ENCODE results near the gene USP22.

USP22 gene

GRCh38 chr17:21007646-21008045 lies 35.2 kb downstream of the USP22 start:
- intact Hi-C loops (cut with DNase I; ENCODE audit: low total_unique reads): no loop called here
- H3K27ac ChIP-seq: no peak overlapping the region
- no peak for TF ChIP-seq CTCF (IDR thresholded peaks at IDR 0.05)
- DNase-seq: peak in 1 of 2 donors; percentile 20
- no peak overlapping the region for H3K4me3 ChIP-seq
- H3K36me3 ChIP-seq: peaks cover 93 to 100% (median 100%) of the 10 kb centered on the region in 3 donors
- peaks cover 0 to under 1% (median 0%) of the 10 kb centered on the region in 4 donors for H3K4me1 ChIP-seq
- H3K27me3 ChIP-seq: no peaks in the 10 kb centered on the region
- H3K9me3 ChIP-seq: no peaks in the 10 kb centered on the region

GRCh38 chr17:21005803-21006202 lies 37.0 kb downstream of the USP22 start:
- Histone ChIP-seq H3K27ac (no peak overlapping the region), H3K27me3 (no peaks in the 10 kb centered on the region), H3K4me1 (peaks cover 0 to 12% (median 5%) of the 10 kb centered on the region in 4 donors), H3K4me3 (no peak overlapping the region), H3K9me3 (no peaks in the 10 kb centered on the region), H3K36me3 (peaks cover 83 to 99% (median 96%) of the 10 kb centered on the region in 3 donors)
- no peak for TF ChIP-seq CTCF (IDR thresholded peaks at IDR 0.05)
- intact Hi-C loops (cut with DNase I; ENCODE audit: low total_unique reads): no loop called here
- DNase-seq: peak in 1 of 2 donors; percentile 37

GRCh38 chr17:21005367-21005766 lies 37.4 kb downstream of the USP22 start:
- no peak overlapping the region for H3K4me3 ChIP-seq
- DNase-seq: no peak
- H3K27me3 ChIP-seq: no peaks in the 10 kb centered on the region
- H3K9me3 ChIP-seq: no peaks in the 10 kb centered on the region
- H3K27ac ChIP-seq: no peak overlapping the region
- no peak for TF ChIP-seq CTCF (IDR thresholded peaks at IDR 0.05)
- H3K4me1 ChIP-seq: peaks cover 0 to 16% (median 6%) of the 10 kb centered on the region in 4 donors
- intact Hi-C loops (cut with DNase I; ENCODE audit: low total_unique reads): no loop called here
- H3K36me3 ChIP-seq: peaks cover 79 to 99% (median 95%) of the 10 kb centered on the region in 3 donors

GRCh38 chr17:21004016-21004930 lies 38.5 kb downstream of the USP22 start:
- Histone ChIP-seq H3K27ac (no peak overlapping the region), H3K9me3 (no peaks in the 10 kb centered on the region), H3K4me3 (no peak overlapping the region), H3K4me1 (peaks cover 0 to 27% (median 17%) of the 10 kb centered on the region in 4 donors), H3K36me3 (peaks cover 76 to 95% (median 91%) of the 10 kb centered on the region in 3 donors), H3K27me3 (no peaks in the 10 kb centered on the region)
- peak in 1 of 2 donors; percentile 21 for DNase-seq
- no peak for TF ChIP-seq CTCF (IDR thresholded peaks at IDR 0.05)
- intact Hi-C loops (cut with DNase I; ENCODE audit: low total_unique reads): no loop called here

- Histone ChIP-seq H3K9me3 (no peaks in the 10 kb centered on the region), H3K27me3 (no peaks in the 10 kb centered on the region), H3K36me3 (peaks cover 65 to 84% (median 79%) of the 10 kb centered on the region in 3 donors), H3K27ac (no peak overlapping the region), H3K4me3 (no peak overlapping the region), H3K4me1 (peaks cover 0 to 35% (median 24%) of the 10 kb centered on the region in 4 donors)
- TF ChIP-seq CTCF (IDR thresholded peaks at IDR 0.05): no peak
- intact Hi-C loops (cut with DNase I; ENCODE audit: low total_unique reads): no loop called here
- no peak for DNase-seq
Observed at GRCh38 chr17:21003007-21003621, 39.7 kb downstream of the USP22 start.
